Common myeloid progenitor, CD34-positive (primary cell): ENCODE results near the gene IL23R. TPM values are rescaled to one million over a fixed set of nuclear protein-coding genes. Genes with fewer than 3 reads are reported as not detected.

ENCODE experiments used
- CTCF ChIA-PET: fragments of 350-600 bp; sonication (Branson Sonifier 250); formaldehyde crosslinking; loops from one replicate; lab custom pipeline; 2021; ENCODE audit warnings: antibody characterized with exemption; lab: Charles Lee
- POLR2A ChIA-PET: fragments of 350-600 bp; sonication (Branson Sonifier 250); formaldehyde crosslinking; loops from one replicate; lab custom pipeline; 2021; ENCODE audit warnings: antibody characterized with exemption; lab: Charles Lee
- DNase-seq, 3 donors: peaks; one replicate each; pipeline versions ENCODE4 v3.0.0 to v3.0.0-alpha.2; 2013
- H3K27ac ChIP-seq, 2 experiments: 1 replicate in 1 of 2; 2 replicates in 1 of 2; pipeline ENCODE4 v1.7.0; 2013; ENCODE audit warnings: inconsistent platforms in 2 of 2, low read length in 2 of 2, mild to moderate bottlenecking in 2 of 2, low read depth in 1 of 2, moderate library complexity in 1 of 2; ENCODE audit not compliant: severe bottlenecking in 2 of 2, insufficient read depth in 1 of 2, poor library complexity in 1 of 2
- H3K27me3 ChIP-seq, 5 experiments: replicated peaks in 2 of 5; 1 replicate in 3 of 5; 2 replicates in 2 of 5; pipeline versions ENCODE4 v1.6.1 to v1.7.0; 2013; ENCODE audit warnings: low read length in 4 of 5, mild to moderate bottlenecking in 2 of 5, moderate library complexity in 2 of 5, inconsistent platforms in 1 of 5; ENCODE audit not compliant: insufficient read depth in 5 of 5, control insufficient read depth in 4 of 5
- H3K36me3 ChIP-seq, 4 experiments: 1 replicate in 2 of 4; 2 replicates in 2 of 4; pipeline versions ENCODE4 v1.6.1 to v1.7.0; 2013; ENCODE audit warnings: low read length in 3 of 4, control low read depth in 1 of 4, mild to moderate bottlenecking in 1 of 4; ENCODE audit not compliant: control insufficient read depth in 4 of 4, insufficient read depth in 4 of 4
- H3K4me1 ChIP-seq, 4 experiments: 1 replicate in 3 of 4; 2 replicates in 1 of 4; pipeline versions ENCODE4 v1.6.1 to v1.7.1; 2013; ENCODE audit warnings: low read length in 3 of 4, mild to moderate bottlenecking in 3 of 4, control low read depth in 1 of 4, inconsistent platforms in 1 of 4, moderate library complexity in 1 of 4; ENCODE audit not compliant: control insufficient read depth in 4 of 4, insufficient read depth in 4 of 4; ENCODE audit errors: control extremely low read depth in 1 of 4
- H3K4me3 ChIP-seq, 7 experiments: 1 replicate in 4 of 7; 2 replicates in 3 of 7; pipeline versions ENCODE4 v1.5.1 to v1.7.0; 2013; ENCODE audit warnings: mild to moderate bottlenecking in 7 of 7, low read length in 6 of 7, moderate library complexity in 6 of 7, inconsistent platforms in 2 of 7, low read depth in 2 of 7, control low read depth in 1 of 7; ENCODE audit not compliant: insufficient read depth in 4 of 7, control insufficient read depth in 1 of 7; ENCODE audit errors: extremely low read depth in 1 of 7
- H3K9me3 ChIP-seq, 5 experiments: 1 replicate in 4 of 5; 2 replicates in 1 of 5; pipeline versions ENCODE4 v1.6.1 to v1.7.1; 2013; ENCODE audit warnings: low read length in 4 of 5, mild to moderate bottlenecking in 2 of 5, inconsistent platforms in 1 of 5, low read depth in 1 of 5, moderate library complexity in 1 of 5; ENCODE audit not compliant: control insufficient read depth in 4 of 5, insufficient read depth in 2 of 5; ENCODE audit errors: control extremely low read depth in 1 of 5
- WGBS: methylation state at CpG from one replicate; pipeline ENCODE4 v1.1.5; 2013; ENCODE audit not compliant: insufficient coverage; 5-methylcytosine and 5-hydroxymethylcytosine counted together
- polyA plus RNA-seq: library from polyadenylated mRNA; unstranded; fragments of 120-200 nt; gene quantifications from one replicate; pipeline ENCODE4 v1.2.1, GENCODE V29; 2013

The IL23R gene
- not detected for polyA plus RNA-seq

DNA sequence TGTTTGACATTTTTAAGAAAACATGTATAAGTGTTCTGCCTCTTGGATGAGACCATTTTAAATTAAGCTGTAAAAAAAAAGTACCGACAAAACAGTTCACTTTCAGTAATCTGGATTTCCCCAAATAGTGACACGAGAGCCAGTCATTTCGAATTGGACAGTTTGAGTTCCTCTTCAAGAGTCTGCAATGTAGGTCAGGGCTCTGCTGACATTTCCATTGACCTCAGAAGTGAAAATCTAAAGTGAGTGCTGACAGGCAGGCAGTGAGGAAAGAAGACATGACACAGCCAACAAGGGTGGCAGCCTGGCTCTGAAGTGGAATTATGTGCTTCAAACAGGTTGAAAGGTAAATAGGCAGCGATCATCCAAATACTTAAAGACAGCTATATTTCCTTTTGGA, at the start of gene IL23R:
Gene IL23R, plus strand, starts transcription at position 259 of the 400 bp plus-strand sequence. CDS start 1,667 bp downstream, outside the sequence.
- no peak for DNase-seq
- Histone ChIP-seq H3K27ac (no peak within 1 kb of the TSS), H3K36me3 (no peaks in the 10 kb centered on the region), H3K4me1 (peaks cover 6 to 9% (median 9%) of the 10 kb centered on the region in 4 experiments), H3K9me3 (no peaks in the 10 kb centered on the region), H3K4me3 (no peak within 1 kb of the TSS), H3K27me3 (peaks cover 0 to 50% (median 18%) of the 10 kb centered on the region in 5 experiments)
- CTCF ChIA-PET, result interaction anchor here (0.6 to 1.2 kb wide), 3 partner anchors 14 to 93 kb away, joined by 3 read pairs; no protein-coding TSS in a partner anchor
- POLR2A ChIA-PET, result interaction anchor here (1.0 kb wide), 1 partner anchor 44 kb away, joined by 3 read pairs; no protein-coding TSS in a partner anchor
- whole genome bisulfite sequencing, result 88% methylated on average over 4 of the region's 4 CpGs

DNA sequence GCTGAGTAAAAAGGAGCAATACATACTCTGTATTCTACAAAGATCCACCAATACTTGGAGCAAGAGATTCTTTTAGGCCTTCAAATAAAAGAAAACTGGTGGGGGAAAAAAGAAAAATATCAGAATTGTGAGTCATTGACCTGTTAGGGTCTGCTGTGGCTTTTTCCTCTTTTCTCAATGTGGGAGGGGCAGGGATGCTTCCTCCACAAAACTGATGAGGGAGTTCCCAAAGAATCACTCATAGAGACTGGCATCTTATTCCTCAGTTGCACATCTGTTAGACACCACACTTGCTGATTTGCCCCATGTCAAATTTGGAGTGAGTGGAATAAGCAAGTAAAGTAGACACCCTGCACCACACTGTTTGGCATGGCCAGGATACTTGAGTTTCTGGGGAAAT, 48.1 kb upstream of the IL23R start:
- H3K27ac ChIP-seq, result no peak overlapping the region
- DNase-seq, result no peak
- H3K4me3 ChIP-seq, result no peak overlapping the region
- H3K36me3 ChIP-seq, result no peaks in the 10 kb centered on the region
- CTCF ChIA-PET, result interaction anchor here (1.5 kb wide), 1 partner anchor 26 kb away, joined by 4 read pairs; no protein-coding TSS in a partner anchor
- no peaks in the 10 kb centered on the region for H3K27me3 ChIP-seq
- peaks cover 0 to 5% (median 0%) of the 10 kb centered on the region in 5 experiments for H3K9me3 ChIP-seq
- POLR2A ChIA-PET, result no interaction called here
- H3K4me1 ChIP-seq, result peaks cover 0 to 2% (median 0%) of the 10 kb centered on the region in 4 experiments

DNA sequence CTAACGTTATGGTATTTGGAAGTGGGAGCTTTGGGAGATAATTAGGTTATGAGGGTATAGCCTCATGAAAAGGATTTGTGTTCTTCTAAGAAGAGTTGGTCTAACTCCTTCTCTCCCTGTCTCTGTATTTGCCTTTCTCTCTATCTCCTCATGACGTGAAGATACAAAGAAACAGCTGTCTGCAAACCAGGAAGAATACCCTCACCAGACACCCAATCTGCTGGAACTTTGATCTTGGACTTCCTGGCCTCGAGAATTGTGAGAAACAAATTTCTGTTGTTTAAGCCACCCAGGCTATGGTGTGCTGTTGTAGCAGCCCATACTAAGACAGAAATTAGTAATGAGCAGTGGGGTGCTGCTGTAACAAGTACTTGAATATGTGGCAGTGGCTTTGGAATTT, 47.6 kb upstream of the IL23R start:
- H3K27me3 ChIP-seq, result no peaks in the 10 kb centered on the region
- ChIA-PET CTCF (interaction anchor here (1.5 kb wide), 1 partner anchor 26 kb away, joined by 4 read pairs; no protein-coding TSS in a partner anchor), POLR2A (no interaction called here)
- H3K9me3 ChIP-seq, result peaks cover 0 to 5% (median 0%) of the 10 kb centered on the region in 5 experiments
- WGBS, result 100% methylated on average over 1 of the region's 3 CpGs
- H3K36me3 ChIP-seq, result no peaks in the 10 kb centered on the region
- peaks cover 0 to 2% (median 0%) of the 10 kb centered on the region in 4 experiments for H3K4me1 ChIP-seq
- H3K27ac ChIP-seq, result no peak overlapping the region
- H3K4me3 ChIP-seq, result no peak overlapping the region
- DNase-seq, result no peak

GRCh38 chr1:67120855-67121619, 45.2 kb upstream of the IL23R start:
- ChIA-PET CTCF (no interaction called here), POLR2A (no interaction called here)
- Histone ChIP-seq H3K27ac (no peak overlapping the region), H3K9me3 (peaks cover 0 to 5% (median 0%) of the 10 kb centered on the region in 5 experiments), H3K36me3 (no peaks in the 10 kb centered on the region), H3K4me1 (peaks cover 0 to 2% (median 0%) of the 10 kb centered on the region in 4 experiments), H3K4me3 (no peak overlapping the region), H3K27me3 (no peaks in the 10 kb centered on the region)
- WGBS, result 100% methylated on average over 1 of the region's 4 CpGs
- peak in 1 of 3 donors; percentile 4 for DNase-seq

GRCh38 chr1:67124455-67124854, 41.8 kb upstream of the IL23R start:
- ChIA-PET POLR2A (no interaction called here), CTCF (no interaction called here)
- no peak overlapping the region for H3K27ac ChIP-seq
- no peaks in the 10 kb centered on the region for H3K36me3 ChIP-seq
- 98% methylated on average over 4 of the region's 4 CpGs for WGBS
- peaks cover 0 to 5% (median 0%) of the 10 kb centered on the region in 5 experiments for H3K9me3 ChIP-seq
- H3K4me3 ChIP-seq, result no peak overlapping the region
- H3K27me3 ChIP-seq, result no peaks in the 10 kb centered on the region
- no peak for DNase-seq
- no peaks in the 10 kb centered on the region for H3K4me1 ChIP-seq

GRCh38 chr1:67126111-67126746, 40.0 kb upstream of the IL23R start:
- no peak overlapping the region for H3K27ac ChIP-seq
- no peaks in the 10 kb centered on the region for H3K27me3 ChIP-seq
- no peaks in the 10 kb centered on the region for H3K4me1 ChIP-seq
- no peak overlapping the region for H3K4me3 ChIP-seq
- 100% methylated on average over 2 of the region's 5 CpGs for WGBS
- CTCF ChIA-PET, result interaction anchor here (0.9 to 1.8 kb wide), 4 partner anchors 12 to 87 kb away, joined by 3 to 8 read pairs (median 5); no protein-coding TSS in a partner anchor
- H3K36me3 ChIP-seq, result no peaks in the 10 kb centered on the region
- H3K9me3 ChIP-seq, result peaks cover 0 to under 1% (median 0%) of the 10 kb centered on the region in 5 experiments
- POLR2A ChIA-PET, result no interaction called here
- no peak for DNase-seq
